M059J (cell line): ENCODE results near the gene RAB42. TPM values are rescaled to one million over a fixed set of nuclear protein-coding genes. Genes with fewer than 3 reads are reported as not detected.
"Not testable (repeated sequence)": the region's sequence is repeated elsewhere in the genome, so short reads cannot be mapped to it uniquely, and the experiment has no call there.

Source experiments
- DNase-seq: peaks from one replicate; pipeline ENCODE4 v3.0.0-alpha.2; 2012; ENCODE audit warnings: low read depth
- total RNA-seq: library from RNA; depleted of rRNA; stranded (reverse); fragments of >200 nt; shearing (Covaris generic); gene quantifications from 2 replicates; pipeline ENCODE4 v1.2.3, GENCODE V29; 2014

Gene RAB42
- total RNA-seq, 1 experiment from 2014 or later = 3.2 TPM

- not testable (repeated sequence) for DNase-seq
Measured at GRCh38 chr1:28586585-28587391, 5.3 kb upstream of the RAB42 start.

- DNase-seq = peak; percentile 20
Measured at GRCh38 chr1:28592321-28593071, 431 bp downstream of the RAB42 start.

GRCh38 chr1:28593988-28594356 lies 1.9 kb downstream of the RAB42 start:
- DNase-seq = not testable (repeated sequence)

- DNase-seq = peak; percentile 95
Measured at GRCh38 chr1:28594686-28595411, 2.8 kb downstream of the RAB42 start.

GRCh38 chr1:28595412-28596191 lies 3.5 kb downstream of the RAB42 start:
- DNase-seq = no peak

GRCh38 chr1:28596276-28596675 lies 4.2 kb downstream of the RAB42 start:
- not testable (repeated sequence) for DNase-seq

- peak; percentile 99 for DNase-seq
Measured at GRCh38 chr1:28601696-28602095, 9.6 kb downstream of the RAB42 start.

GRCh38 chr1:28602536-28603439 lies 10.7 kb downstream of the RAB42 start:
- DNase-seq = peak; percentile 87

- no peak for DNase-seq
Measured at GRCh38 chr1:28604411-28604810, 12.3 kb downstream of the RAB42 start.

GRCh38 chr1:28604962-28605361 lies 12.9 kb downstream of the RAB42 start:
- no peak for DNase-seq

GRCh38 chr1:28606771-28607170 lies 14.7 kb downstream of the RAB42 start:
- DNase-seq = no peak

GRCh38 chr1:28613175-28613574 lies 21.1 kb downstream of the RAB42 start:
- DNase-seq = no peak

- DNase-seq = no peak
Measured at GRCh38 chr1:28631713-28632112, 39.6 kb downstream of the RAB42 start.

GRCh38 chr1:28632560-28632959 lies 40.5 kb downstream of the RAB42 start:
- no peak for DNase-seq

GRCh38 chr1:28640766-28641165 lies 48.7 kb downstream of the RAB42 start:
- peak; percentile 39 for DNase-seq

- DNase-seq = peak; percentile 52
Measured at GRCh38 chr1:28642056-28642846, 50.2 kb downstream of the RAB42 start.

- peak; percentile 95 for DNase-seq
Measured at GRCh38 chr1:28642847-28643635, 51.0 kb downstream of the RAB42 start, which contains the start of gene TAF12. TAF12 (minus strand) TSS chr1:28643067; CDS start chr1:28622081, 20,986 bp downstream.

GRCh38 chr1:28644494-28644893 lies 52.4 kb downstream of the RAB42 start:
- DNase-seq = no peak
